ENCODE measurements around the gene ELMOD1. TPM values are rescaled to one million over a fixed set of nuclear protein-coding genes. Genes with fewer than 3 reads are reported as not detected.

The ELMOD1 gene
- total and polyA plus RNA-seq, 9 donors: 0.17 to 0.69 (median 0.24) TPM; not detected in 3

- intact Hi-C loops (cut with DNase I): no loop called here
- Histone ChIP-seq H3K27me3 (no peaks in the 10 kb centered on the region), H3K9me3 (no peaks in the 10 kb centered on the region), H3K4me1 (ENCODE audit: insufficient read depth) (no peaks in the 10 kb centered on the region), H3K27ac (no peak overlapping the region), H3K36me3 (no peaks in the 10 kb centered on the region), H3K4me3 (no peak overlapping the region)
- WGBS, 3 donors: 36 to 39% (median 38%) methylated on average over 3 of the region's 3 CpGs
- DNase-seq: no peak
- TF ChIP-seq CTCF (IDR thresholded peaks at IDR 0.05): no peak
- no peak for TF ChIP-seq EP300 (IDR thresholded peaks at IDR 0.05)
- TF ChIP-seq POLR2A (IDR thresholded peaks at IDR 0.05): no peak
These were observed 122.1 kb downstream of the ELMOD1 start for GRCh38 chr11:107713009-107713408.

Other genes with a start within 250 kb of the ELMOD1 start
- gene CWF19L2, start 133.3 kb upstream of the ELMOD1 start, total RNA-seq: 10 to 100 TPM; 17.7 to 26.4 (median 22.2) TPM
- gene CWF19L2, start 133.3 kb upstream of the ELMOD1 start, polyA plus RNA-seq: 10 to 100 TPM; 13.4 to 15.1 TPM
- gene ALKBH8, start 25.4 kb upstream of the ELMOD1 start, total RNA-seq: 10 to 100 TPM in 1 of 7 donors, 1 to 10 TPM in 6; 2.8 to 10.1 (median 6.8) TPM
- 1 to 10 TPM; 4.0 to 6.6 TPM for gene ALKBH8, start 25.4 kb upstream of the ELMOD1 start, polyA plus RNA-seq
- under 1 TPM in 1 of 7 donors, not detected in 6; 0.60 TPM for gene SLN, start 120.9 kb downstream of the ELMOD1 start, total RNA-seq
- 1 to 10 TPM in 1 of 2 donors, not detected in 1; 5.1 TPM for gene SLN, start 120.9 kb downstream of the ELMOD1 start, polyA plus RNA-seq

Data from ovary (tissue), 9 donors.